Measurements from ENCODE around the gene HSD17B7.
"Not testable (repeated sequence)": the region's sequence is repeated elsewhere in the genome, so short reads cannot be mapped to it uniquely, and the experiment has no call there.

The HSD17B7 gene, protein sequence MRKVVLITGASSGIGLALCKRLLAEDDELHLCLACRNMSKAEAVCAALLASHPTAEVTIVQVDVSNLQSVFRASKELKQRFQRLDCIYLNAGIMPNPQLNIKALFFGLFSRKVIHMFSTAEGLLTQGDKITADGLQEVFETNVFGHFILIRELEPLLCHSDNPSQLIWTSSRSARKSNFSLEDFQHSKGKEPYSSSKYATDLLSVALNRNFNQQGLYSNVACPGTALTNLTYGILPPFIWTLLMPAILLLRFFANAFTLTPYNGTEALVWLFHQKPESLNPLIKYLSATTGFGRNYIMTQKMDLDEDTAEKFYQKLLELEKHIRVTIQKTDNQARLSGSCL

GRCh38 chr1:162790303-162790984 lies at the start of gene HSD17B7:
TSS of gene HSD17B7 (plus strand) at chr1:162790702. CDS start at chr1:162790801, 99 bp downstream.
- in situ Hi-C loops (cut with HindIII; ENCODE audit: low sequenced_read_pairs) = not testable (repeated sequence)

DNA sequence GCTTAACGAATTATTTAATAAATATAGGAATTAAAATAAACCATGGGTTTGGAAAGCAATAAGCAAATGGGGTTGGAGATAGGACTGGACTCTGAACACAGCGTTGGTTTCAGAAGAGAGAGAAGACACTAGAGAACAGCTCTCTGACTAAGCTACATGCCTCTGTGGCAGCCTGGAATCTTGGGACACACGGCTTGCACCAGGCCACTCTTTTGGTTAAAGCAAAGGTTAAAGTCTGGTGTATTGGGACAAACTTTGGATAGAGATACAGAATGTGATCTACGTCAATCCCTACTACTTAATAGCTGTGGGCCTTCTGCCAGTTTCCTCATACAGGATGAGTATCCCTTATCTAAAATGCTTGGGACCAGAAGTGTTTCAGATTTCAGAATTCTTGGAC lies 49.7 kb upstream of the HSD17B7 start:
- in situ Hi-C loops (cut with HindIII; ENCODE audit: low sequenced_read_pairs) = no loop called here

DNA sequence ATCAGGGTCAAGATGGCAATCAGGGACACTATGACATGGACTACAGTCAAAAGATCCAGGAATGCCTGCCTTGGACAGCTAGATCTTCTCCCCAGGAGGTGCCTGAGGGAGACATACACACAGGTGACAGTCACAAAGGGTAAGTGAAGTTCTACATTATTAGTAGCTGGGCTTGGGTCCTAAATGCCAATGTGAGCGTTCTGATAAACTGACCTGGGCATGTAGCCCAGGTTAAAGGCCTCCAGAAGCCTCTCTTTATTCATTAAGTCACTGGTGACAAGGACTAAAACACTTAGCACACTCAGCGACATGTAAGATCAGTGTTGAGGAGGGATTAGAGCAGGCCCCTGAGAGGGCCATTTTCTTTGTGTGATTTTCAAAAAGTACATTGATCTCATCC lies 48.9 kb upstream of the HSD17B7 start:
- in situ Hi-C loops (cut with HindIII; ENCODE audit: low sequenced_read_pairs) = no loop called here

DNA sequence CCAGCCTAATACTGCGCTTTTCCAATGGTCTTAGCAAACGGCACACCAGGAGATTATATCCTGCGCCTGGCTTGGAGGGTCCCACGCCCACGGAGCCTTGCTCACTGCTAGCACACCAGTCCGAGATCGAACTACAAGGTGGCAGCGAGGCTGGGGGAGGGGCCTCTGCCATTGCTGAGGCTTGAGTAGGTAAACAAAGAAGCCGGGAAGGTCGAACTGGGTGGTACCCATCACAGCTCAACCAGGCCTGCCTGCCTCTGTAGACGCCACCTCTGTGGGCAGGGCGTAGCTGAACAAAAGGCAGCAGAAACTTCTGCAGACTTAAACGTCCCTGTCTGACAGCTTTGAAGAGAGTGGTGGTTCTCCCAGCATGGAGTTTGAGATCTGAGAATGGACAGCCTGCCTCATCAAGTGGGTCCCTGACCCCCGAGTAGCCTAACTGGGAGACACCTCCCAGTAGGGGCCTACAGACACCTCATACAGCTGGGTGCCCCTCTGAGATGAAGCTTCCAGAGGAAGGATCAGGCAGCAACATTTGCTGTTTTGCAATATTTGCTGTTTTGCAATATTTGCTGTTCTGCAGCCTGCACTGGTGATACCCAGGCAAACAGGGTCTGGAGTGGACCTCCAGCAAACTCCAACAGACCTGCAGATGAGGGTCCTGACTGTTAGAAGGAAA lies 44.1 kb upstream of the HSD17B7 start:
- in situ Hi-C loops (cut with HindIII; ENCODE audit: low sequenced_read_pairs) = not testable (repeated sequence)

DNA sequence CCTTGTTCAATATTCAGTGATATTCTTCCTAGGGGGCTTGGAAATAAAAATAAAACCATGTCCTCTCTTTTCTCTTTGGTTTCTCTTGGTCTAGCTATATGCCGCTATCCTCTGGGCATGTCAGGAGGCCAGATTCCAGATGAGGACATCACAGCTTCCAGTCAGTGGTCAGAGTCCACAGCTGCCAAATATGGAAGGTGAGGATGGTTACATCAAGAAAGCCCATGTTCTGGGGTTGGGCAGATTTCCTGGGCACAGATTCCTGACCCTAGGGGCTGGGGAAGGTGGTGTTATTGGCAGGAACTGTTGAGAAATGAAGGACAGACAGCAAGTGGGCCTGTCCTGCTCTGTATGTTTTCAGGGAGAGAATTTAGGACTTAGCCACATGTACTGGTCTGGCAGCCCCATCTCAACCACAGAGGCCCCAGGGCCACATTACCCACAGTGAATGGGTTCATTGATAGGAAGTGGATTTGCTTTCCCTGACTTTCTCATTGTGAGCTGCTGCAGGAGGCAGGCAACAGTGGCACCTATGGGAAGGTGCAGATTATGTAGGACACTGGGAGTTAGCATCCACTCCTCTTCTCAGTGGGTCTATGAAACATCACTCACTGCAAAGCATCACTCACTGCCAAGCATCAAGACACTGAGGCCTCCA lies 37.4 kb upstream of the HSD17B7 start:
- in situ Hi-C loops (cut with HindIII; ENCODE audit: low sequenced_read_pairs) = no loop called here

- in situ Hi-C loops (cut with HindIII; ENCODE audit: low sequenced_read_pairs) = no loop called here
Measured at GRCh38 chr1:162753998-162754585, 36.4 kb upstream of the HSD17B7 start.

DNA sequence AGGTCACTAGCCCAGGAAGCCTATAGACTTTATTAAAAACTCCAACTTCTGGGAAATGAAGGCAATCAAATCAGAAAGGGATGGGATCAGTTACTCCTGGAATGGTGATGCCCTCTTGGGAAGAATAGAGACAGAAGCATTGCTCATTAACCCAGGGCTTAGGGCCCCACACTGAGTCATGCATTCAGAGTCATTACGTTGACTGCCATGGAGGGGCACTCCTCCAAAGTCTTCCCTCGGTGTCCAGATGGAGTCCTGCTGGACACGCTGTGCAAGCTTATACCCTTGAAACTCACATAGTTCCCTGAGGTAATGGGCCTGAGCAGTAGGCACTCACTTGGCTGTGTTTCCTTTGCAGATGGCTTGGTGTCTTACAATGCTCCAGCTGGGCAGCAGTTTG lies 35.2 kb upstream of the HSD17B7 start:
- in situ Hi-C loops (cut with HindIII; ENCODE audit: low sequenced_read_pairs) = no loop called here

- in situ Hi-C loops (cut with HindIII; ENCODE audit: low sequenced_read_pairs) = no loop called here
Measured at GRCh38 chr1:162756523-162756922, 34.0 kb upstream of the HSD17B7 start.

GRCh38 chr1:162757476-162757875 lies 33.0 kb upstream of the HSD17B7 start:
- in situ Hi-C loops (cut with HindIII; ENCODE audit: low sequenced_read_pairs) = no loop called here

DNA sequence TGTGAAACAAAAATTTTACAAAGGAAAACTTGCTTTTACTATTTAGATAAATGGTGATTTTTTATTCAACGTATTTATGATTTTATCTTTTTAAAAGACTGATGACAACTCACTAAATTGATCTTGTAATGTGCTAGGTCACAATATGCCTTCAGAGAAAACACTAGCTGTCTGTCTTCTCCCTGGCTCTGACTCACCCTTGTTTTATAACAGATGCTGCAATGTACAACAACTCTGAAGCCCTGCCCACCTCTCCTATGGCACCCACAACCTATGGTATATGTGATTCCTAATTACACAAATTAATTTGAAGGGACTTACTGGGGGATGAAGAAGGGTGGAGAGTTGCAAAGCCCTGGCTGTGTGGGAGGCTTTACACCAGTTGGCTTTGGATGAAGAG lies 24.7 kb upstream of the HSD17B7 start:
- in situ Hi-C loops (cut with HindIII; ENCODE audit: low sequenced_read_pairs) = no loop called here

- in situ Hi-C loops (cut with HindIII; ENCODE audit: low sequenced_read_pairs) = no loop called here
Measured at GRCh38 chr1:162772571-162773154, 17.8 kb upstream of the HSD17B7 start.

GRCh38 chr1:162774007-162774406 lies 16.5 kb upstream of the HSD17B7 start:
- in situ Hi-C loops (cut with HindIII; ENCODE audit: low sequenced_read_pairs) = no loop called here

GRCh38 chr1:162779043-162779442 lies 11.5 kb upstream of the HSD17B7 start:
- in situ Hi-C loops (cut with HindIII; ENCODE audit: low sequenced_read_pairs) = no loop called here

GRCh38 chr1:162782671-162783070 lies 7.8 kb upstream of the HSD17B7 start:
- in situ Hi-C loops (cut with HindIII; ENCODE audit: low sequenced_read_pairs) = no loop called here

- in situ Hi-C loops (cut with HindIII; ENCODE audit: low sequenced_read_pairs) = not testable (repeated sequence)
Measured at GRCh38 chr1:162784926-162785325, 5.6 kb upstream of the HSD17B7 start.

GRCh38 chr1:162788783-162789182 lies 1.7 kb upstream of the HSD17B7 start:
- in situ Hi-C loops (cut with HindIII; ENCODE audit: low sequenced_read_pairs) = not testable (repeated sequence)

- in situ Hi-C loops (cut with HindIII; ENCODE audit: low sequenced_read_pairs) = not testable (repeated sequence)
Measured at GRCh38 chr1:162790985-162791357, 469 bp downstream of the HSD17B7 start.

DNA sequence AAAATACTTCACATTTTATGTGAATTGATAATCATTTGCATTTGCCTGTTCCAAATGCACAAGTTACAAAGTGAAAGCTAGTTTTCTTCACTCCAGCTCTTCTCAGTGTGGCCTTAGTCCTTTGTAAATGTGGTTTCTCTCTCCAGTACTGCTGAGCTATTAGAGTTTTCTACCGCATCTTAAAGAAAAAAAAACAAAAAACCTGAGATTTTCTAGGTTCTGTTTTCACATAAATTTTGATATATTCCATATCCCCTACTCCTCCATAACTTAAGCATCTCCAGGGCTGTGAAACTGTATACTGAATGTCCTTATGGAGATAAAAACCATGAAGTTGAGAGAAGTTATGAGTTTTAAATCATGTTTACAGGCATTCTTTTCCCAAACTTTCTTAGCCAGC lies 3.8 kb downstream of the HSD17B7 start:
- in situ Hi-C loops (cut with HindIII; ENCODE audit: low sequenced_read_pairs) = not testable (repeated sequence)

DNA sequence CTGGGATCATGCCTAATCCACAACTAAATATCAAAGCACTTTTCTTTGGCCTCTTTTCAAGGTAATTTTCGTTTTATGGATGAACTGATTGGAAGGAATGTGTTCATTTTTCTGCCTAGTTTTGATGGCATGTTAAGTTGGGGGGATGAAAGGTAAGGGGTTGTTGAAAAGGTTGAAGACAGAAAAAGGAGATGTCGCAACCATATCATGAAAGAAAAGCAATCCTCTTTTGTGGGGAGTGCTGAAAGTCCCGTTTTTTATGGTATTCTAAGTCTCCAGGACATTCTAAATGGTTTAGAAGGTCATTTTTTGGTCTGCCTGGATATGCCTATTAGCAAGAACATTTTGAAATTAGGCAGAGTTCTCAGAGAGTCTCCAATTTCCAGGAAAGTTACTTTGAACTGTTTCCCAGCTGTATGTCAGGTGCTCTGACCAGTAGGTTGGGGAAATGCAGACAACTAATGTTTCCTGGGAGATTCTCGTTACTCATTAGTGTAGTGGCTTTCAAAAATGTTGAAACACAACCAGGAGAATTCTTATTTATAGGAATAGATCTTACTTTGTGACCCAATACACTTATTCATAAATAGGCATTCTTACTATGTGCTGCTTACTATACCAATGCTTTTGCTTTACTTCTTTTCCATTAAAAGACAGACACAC lies 6.2 kb downstream of the HSD17B7 start:
- in situ Hi-C loops (cut with HindIII; ENCODE audit: low sequenced_read_pairs) = not testable (repeated sequence)
